IMR-90 (cell line): ENCODE results near the gene ATP5PO. TPM values are rescaled to one million over a fixed set of nuclear protein-coding genes. Genes with fewer than 3 reads are reported as not detected.

ENCODE experiments used
- ATAC-seq: fragments of 200-7000 bp; cut with Tn5 transposase; 2 replicates; pipeline ENCODE4 v1.9.1; 2020; ENCODE audit warnings: low read depth, mild to moderate bottlenecking, moderate library complexity
- BruUV-seq: library from RNA; stranded (reverse); fragments of 400-500 nt; replicated peaks from 2 replicates; lab custom pipeline; 2021; lab: Mats Ljungman, UMichigan
- CTCF ChIA-PET: fragments of 300-600 bp; formaldehyde crosslinking; extraction: SDS; loops from one replicate; lab custom pipeline; 2021; ENCODE audit warnings: antibody characterized with exemption; lab: Yijun Ruan, JAX
- POLR2A ChIA-PET: fragments of 300-600 bp; sonication (Branson Sonifier 250); formaldehyde crosslinking; loops from one replicate; lab custom pipeline; 2022; ENCODE audit warnings: antibody characterized with exemption; ENCODE audit not compliant: unreplicated experiment; lab: Charles Lee
- DNase-seq: peaks from one replicate; pipeline ENCODE4 v3.0.0; 2013
- H2AFZ ChIP-seq: replicated peaks from 2 replicates; pipeline ENCODE3; 2013; ENCODE audit warnings: low read length, mild to moderate bottlenecking; ENCODE audit not compliant: poor library complexity
- H2AK5ac ChIP-seq: 2 replicates; pipeline ENCODE4 v1.6.1; 2013; ENCODE audit warnings: low read depth, low read length, inconsistent platforms
- H2AK9ac ChIP-seq: replicated peaks from 2 replicates; pipeline ENCODE3; 2013; ENCODE audit warnings: mild to moderate bottlenecking, low read depth, low read length, moderate library complexity; ENCODE audit not compliant: poor library complexity
- H2BK120ac ChIP-seq: 2 replicates; pipeline ENCODE4 v1.6.1; 2013; ENCODE audit warnings: low read depth, low read length, inconsistent platforms
- H2BK15ac ChIP-seq: 3 replicates; pipeline ENCODE4 v1.6.1; 2013; ENCODE audit warnings: low read depth, low read length, inconsistent platforms
- H2BK20ac ChIP-seq: 2 replicates; pipeline ENCODE4 v1.6.1; 2013; ENCODE audit warnings: low read depth, mild to moderate bottlenecking, inconsistent platforms, low read length, moderate library complexity
- H2BK5ac ChIP-seq: 2 replicates; pipeline ENCODE4 v1.6.1; 2013; ENCODE audit warnings: mild to moderate bottlenecking, low read depth, low read length, inconsistent platforms; ENCODE audit not compliant: poor library complexity, severe bottlenecking
- H3K14ac ChIP-seq: replicated peaks from 2 replicates; pipeline ENCODE4 v1.6.1; 2013; ENCODE audit warnings: low read depth, low read length, inconsistent platforms
- H3K18ac ChIP-seq: 2 replicates; pipeline ENCODE4 v1.6.1; 2013; ENCODE audit warnings: low read depth, low read length, control low read depth
- H3K23ac ChIP-seq: 2 replicates; pipeline ENCODE4 v1.6.1; 2013; ENCODE audit warnings: low read depth, low read length, inconsistent platforms
- H3K27ac ChIP-seq: 2 replicates; pipeline ENCODE4 v1.5.1; 2013; ENCODE audit warnings: mild to moderate bottlenecking, control low read depth, low read length; ENCODE audit not compliant: insufficient read depth
- H3K27me3 ChIP-seq: 2 replicates; pipeline ENCODE4 v1.6.1; 2013; ENCODE audit warnings: low read length; ENCODE audit not compliant: control insufficient read depth, insufficient read depth
- H3K36me3 ChIP-seq: 2 replicates; pipeline ENCODE4 v1.6.1; 2013; ENCODE audit warnings: low read length, mixed read lengths; ENCODE audit not compliant: control insufficient read depth, insufficient read depth
- H3K4ac ChIP-seq: 2 replicates; pipeline ENCODE4 v1.6.1; 2013; ENCODE audit warnings: low read depth, low read length, inconsistent platforms
- H3K4me1 ChIP-seq: 2 replicates; pipeline ENCODE4 v1.6.1; 2013; ENCODE audit warnings: low read length, mixed read lengths; ENCODE audit not compliant: control insufficient read depth, insufficient read depth
- H3K4me2 ChIP-seq: 2 replicates; pipeline ENCODE4 v1.6.1; 2013; ENCODE audit warnings: low read depth, mild to moderate bottlenecking, control low read depth, low read length, moderate library complexity
- H3K4me3 ChIP-seq: 2 replicates; pipeline ENCODE4 v1.5.1; 2013; ENCODE audit warnings: low read depth, mild to moderate bottlenecking, control low read depth, low read length, moderate library complexity; ENCODE audit not compliant: insufficient read depth
- H3K56ac ChIP-seq: 2 replicates; pipeline ENCODE4 v1.6.1; 2013; ENCODE audit warnings: low read length, inconsistent platforms; ENCODE audit not compliant: insufficient read depth; ENCODE audit errors: extremely low read depth
- H3K79me1 ChIP-seq, 2 experiments: 2 replicates each; pipeline ENCODE4 v1.6.1; 2013; ENCODE audit warnings: low read length in 2 of 2, inconsistent platforms in 1 of 2, low read depth in 1 of 2
- H3K9ac ChIP-seq: 2 replicates; pipeline ENCODE4 v1.6.1; 2013; ENCODE audit warnings: low read depth, low read length, control low read depth
- H3K9me1 ChIP-seq: 2 replicates; pipeline ENCODE4 v1.6.1; 2013; ENCODE audit warnings: low read length, inconsistent platforms; ENCODE audit not compliant: insufficient read depth
- H3K9me3 ChIP-seq: 2 replicates; pipeline ENCODE4 v1.6.1; 2013; ENCODE audit warnings: low read length; ENCODE audit not compliant: control insufficient read depth, insufficient read depth
- H4K20me1 ChIP-seq: 2 replicates; pipeline ENCODE4 v1.6.1; 2013; ENCODE audit warnings: low read length, inconsistent platforms; ENCODE audit not compliant: insufficient read depth
- H4K5ac ChIP-seq: 2 replicates; pipeline ENCODE4 v1.6.1; 2013; ENCODE audit warnings: mild to moderate bottlenecking, low read depth, low read length, control low read depth
- H4K8ac ChIP-seq, 2 experiments: 2 replicates each; pipeline ENCODE4 v1.6.1; 2013; ENCODE audit warnings: low read depth in 2 of 2, low read length in 2 of 2, control low read depth in 1 of 2, inconsistent platforms in 1 of 2
- H4K91ac ChIP-seq: 2 replicates; pipeline ENCODE4 v1.6.1; 2013; ENCODE audit warnings: low read depth, low read length, inconsistent platforms; ENCODE audit not compliant: insufficient read depth
- BHLHE40 ChIP-seq: fragments of 150-350 bp; IDR thresholded peaks from 2 replicates; pipeline ENCODE4 v1.6.1; 2016; ENCODE audit warnings: mild to moderate bottlenecking, low read depth, low read length
- CHD1 ChIP-seq: IDR thresholded peaks from 2 replicates; pipeline ENCODE4 v1.6.1; 2012; ENCODE audit warnings: low read depth, low read length, improper control_type of control experiment
- CTCF ChIP-seq: conservative IDR thresholded peaks from 2 replicates; pipeline ENCODE4 v1.5.1; 2012; ENCODE audit warnings: mild to moderate bottlenecking, low read depth, low read length, improper control_type of control experiment
- USF2 ChIP-seq: fragments of 150-350 bp; IDR thresholded peaks from 2 replicates; pipeline ENCODE4 v1.6.1; 2017; ENCODE audit warnings: mild to moderate bottlenecking, antibody characterized with exemption, low read length, low read depth
- WGBS, 2 experiments: methylation state at CpG; one replicate each; pipeline versions ENCODE4 v1.1.5 to v1.1.7; 2013; ENCODE audit warnings: missing lambda C conversion rate in 2 of 2; ENCODE audit not compliant: insufficient read length in 1 of 2; ENCODE audit errors: extremely low coverage in 2 of 2; 5-methylcytosine and 5-hydroxymethylcytosine counted together
- dilution Hi-C: fragments of 300-500 bp; cut with HindIII; formaldehyde crosslinking; loops from one replicate; pipeline ENCODE4 v1.14.3; 2018; ENCODE audit warnings: low sequenced_read_pairs; ENCODE audit not compliant: unreplicated experiment
- in situ Hi-C: fragments of 300-500 bp; cut with MboI; formaldehyde crosslinking; loops from 3 replicates; pipeline ENCODE4 v1.14.3; 2019; ENCODE audit warnings: low sequenced_read_pairs, inconsistent platforms, mixed read lengths
- intact Hi-C: fragments of 100-400 bp; cut with micrococcal nuclease; formaldehyde crosslinking; loops from 2 replicates; pipeline ENCODE4 v1.10.0; 2022
- polyA plus RNA-seq, 3 experiments: library from polyadenylated mRNA; depleted of rRNA; stranded (reverse); fragments of >200 nt; gene quantifications; 2 replicates each; pipeline ENCODE4 v1.2.3, GENCODE V29; 2012; ENCODE audit warnings: low replicate concordance in 1 of 3
- total RNA-seq: library from RNA; depleted of rRNA; stranded (reverse); fragments of >200 nt; gene quantifications from 2 replicates; pipeline ENCODE4 v1.2.3, GENCODE V29; 2012

The ATP5PO gene
- total and polyA plus RNA-seq, 2 of the 4 experiments (the other 2 are of a cell fraction), result 237 to 250 TPM

- H4K5ac ChIP-seq, result peak overlapping the region; percentile 67
- no peaks in the 10 kb centered on the region for H4K20me1 ChIP-seq
- peak overlapping the region; percentile 67 for H2AK9ac ChIP-seq
- intact Hi-C loops, result no loop called here
- H3K27ac ChIP-seq, result peak overlapping the region; percentile 41; the same call in 1 of the 2 replicates
- H3K56ac ChIP-seq, result no peak overlapping the region
- peak overlapping the region in 1 of 2 experiments; percentile 57; a peak in 2 of 4 replicates for H4K8ac ChIP-seq
- H2BK120ac ChIP-seq, result peak overlapping the region; percentile 13
- TF ChIP-seq USF2 (peak; percentile 71), CTCF (no peak), CHD1 (no peak), BHLHE40 (0 out of 2 replicates have a peak, but pooled peaks have one; percentile 16)
- 0 out of 2 replicates have a peak overlapping the region, but pooled peaks have one; percentile 8 for H4K91ac ChIP-seq
- H2AFZ ChIP-seq, result peak overlapping the region; percentile 73
- DNase-seq (peak; percentile 79), ATAC-seq (peak; percentile 66)
- peaks cover 0 to 9% of the 10 kb centered on the region in 2 experiments; a peak in 1 of 4 replicates for H3K79me1 ChIP-seq
- POLR2A ChIA-PET, result no interaction called here
- H3K4ac ChIP-seq, result peak overlapping the region; percentile 17; the same call in 1 of the 2 replicates
- peaks cover 19% of the 10 kb centered on the region for H3K4me1 ChIP-seq
- peak overlapping the region; percentile 21; the same call in 1 of the 2 replicates for H2BK20ac ChIP-seq
- H3K27me3 ChIP-seq, result no peaks in the 10 kb centered on the region
- CTCF ChIA-PET, result interaction anchor here (0.5 to 1.3 kb wide), 2 partner anchors 10 to 15 kb away, joined by 3 to 4 read pairs; no protein-coding TSS in a partner anchor
- peak overlapping the region; percentile 51; the same call in 2 of the 3 replicates for H2BK15ac ChIP-seq
- H3K4me3 ChIP-seq, result no peak overlapping the region
- H3K36me3 ChIP-seq, result no peaks in the 10 kb centered on the region
- 67% methylated on average over 2 of the region's 8 CpGs; no CpG with 5 or more reads in 1 of the 2 experiments for WGBS, 2 experiments
- peak overlapping the region; percentile 64 for H2BK5ac ChIP-seq
- no peaks in the 10 kb centered on the region for H3K9me3 ChIP-seq
- in situ Hi-C loops, result no loop called here
- 0 out of 2 replicates have a peak overlapping the region, but pooled peaks have one; percentile 61 for H3K14ac ChIP-seq
- H3K18ac ChIP-seq, result peak overlapping the region; percentile 84; the same call in 1 of the 2 replicates
- H3K4me2 ChIP-seq, result peak overlapping the region; percentile 53
- peak overlapping the region; percentile 29; the same call in 1 of the 2 replicates for H2AK5ac ChIP-seq
- dilution Hi-C loops, result no loop called here
- H3K9me1 ChIP-seq, result peaks cover 16% of the 10 kb centered on the region
- H3K23ac ChIP-seq, result no peak overlapping the region
- BruUV-seq, result no TSS peak
- 0 out of 2 replicates have a peak overlapping the region, but pooled peaks have one; percentile 22 for H3K9ac ChIP-seq
Measured at GRCh38 chr21:33951276-33952178, 35.9 kb upstream of the ATP5PO start.
